Measurements from ENCODE around the gene FJX1. TPM values are rescaled to one million over a fixed set of nuclear protein-coding genes. Genes with fewer than 3 reads are reported as not detected.
"Not testable (repeated sequence)": the region's sequence is repeated elsewhere in the genome, so short reads cannot be mapped to it uniquely, and the experiment has no call there.

FJX1 gene
- total RNA-seq, 1 donor from 2014 or later, result 78.8 TPM

DNA sequence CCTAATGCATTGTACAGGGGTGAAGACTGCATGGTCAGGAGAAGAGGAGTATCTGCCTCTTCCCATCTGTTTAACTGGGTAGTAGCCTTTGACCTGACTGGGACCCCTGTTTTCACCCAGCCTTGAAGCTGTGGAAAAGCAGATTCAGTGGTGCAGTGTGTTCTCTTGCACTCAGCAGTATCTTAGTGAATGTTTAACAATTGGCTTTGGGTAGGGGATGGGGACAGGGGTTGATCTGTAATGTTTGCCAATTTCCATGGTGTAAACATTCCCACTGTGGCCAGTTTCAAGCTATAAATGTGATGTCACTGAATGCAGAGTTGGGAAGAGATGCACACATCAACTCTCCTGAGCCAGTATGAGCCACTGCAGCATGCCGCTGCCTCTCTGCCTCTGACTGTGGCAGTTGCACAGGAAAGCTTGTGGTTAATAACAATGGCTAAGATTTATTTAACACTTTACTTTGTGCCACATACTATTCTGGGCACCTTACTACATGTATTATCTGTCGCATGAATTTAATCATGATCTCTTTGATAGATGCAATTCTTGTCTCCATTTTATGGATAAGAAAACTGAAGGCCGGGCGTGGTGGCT lies 15.7 kb downstream of the FJX1 start:
- DNase-seq, result no peak

GRCh38 chr11:35635933-35636332 lies 17.7 kb downstream of the FJX1 start:
- DNase-seq, result no peak

- DNase-seq, result no peak
Measured at GRCh38 chr11:35639591-35640179, 21.4 kb downstream of the FJX1 start.

GRCh38 chr11:35641171-35641897 lies 23.1 kb downstream of the FJX1 start:
- no peak for DNase-seq

DNA sequence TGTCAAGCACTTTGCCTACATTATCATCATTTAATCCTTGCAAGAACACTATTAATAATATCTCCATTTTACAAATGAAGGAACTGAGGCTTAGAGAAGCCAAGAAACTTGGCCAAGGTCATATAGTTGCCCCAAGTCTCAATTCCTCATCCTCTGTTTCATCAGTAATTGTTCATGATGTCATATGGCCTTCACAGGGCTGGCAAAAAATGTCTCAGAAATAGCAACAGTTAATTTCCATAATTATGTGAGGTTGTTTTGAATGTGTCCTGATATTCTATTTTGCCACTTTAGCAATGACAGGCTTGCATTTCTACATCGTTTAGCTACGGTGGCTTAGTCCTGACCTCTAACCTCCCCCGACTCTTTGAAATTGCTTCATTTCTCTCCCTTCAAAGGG lies 23.7 kb downstream of the FJX1 start:
- DNase-seq, result no peak

- DNase-seq, result no peak
Measured at GRCh38 chr11:35647421-35648093, 29.3 kb downstream of the FJX1 start.

DNA sequence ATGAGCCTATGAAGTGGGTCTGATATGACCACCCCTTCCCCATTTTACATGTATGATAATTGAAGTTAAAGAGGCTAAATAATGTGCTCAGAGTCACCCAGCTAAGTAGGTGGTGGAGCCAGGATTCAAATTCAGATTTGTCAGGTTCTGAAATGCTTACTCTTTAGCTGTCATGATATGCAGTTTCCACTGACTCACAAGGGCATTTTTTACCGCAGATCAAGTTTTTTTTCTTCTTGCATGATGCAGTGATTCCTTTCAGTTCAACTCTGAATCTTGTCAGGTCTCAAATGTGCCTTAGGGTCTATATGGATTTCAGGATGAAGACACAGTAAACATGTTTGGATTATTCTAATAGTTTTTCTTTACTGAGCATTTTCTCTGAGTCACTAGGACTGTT lies 31.7 kb downstream of the FJX1 start:
- no peak for DNase-seq

DNA sequence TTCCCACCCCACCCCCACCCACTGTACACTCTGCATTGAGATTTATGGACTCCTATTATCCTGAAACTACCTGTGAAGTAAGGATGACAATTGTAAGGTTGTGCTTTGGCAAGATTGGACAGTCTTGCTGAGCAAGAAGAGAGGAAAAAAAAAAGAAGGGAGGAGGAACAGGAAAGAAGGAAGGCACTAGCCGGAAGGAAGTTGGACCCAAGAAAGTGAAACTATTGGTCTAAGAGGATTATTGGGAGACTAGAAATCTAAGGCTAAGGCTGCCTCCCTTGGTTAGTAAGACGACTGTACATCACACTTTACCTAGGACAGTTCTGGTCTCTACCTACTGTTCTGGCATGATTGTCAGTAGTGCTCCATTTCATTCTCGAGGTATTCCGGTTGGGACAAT lies 32.2 kb downstream of the FJX1 start:
- no peak for DNase-seq

DNA sequence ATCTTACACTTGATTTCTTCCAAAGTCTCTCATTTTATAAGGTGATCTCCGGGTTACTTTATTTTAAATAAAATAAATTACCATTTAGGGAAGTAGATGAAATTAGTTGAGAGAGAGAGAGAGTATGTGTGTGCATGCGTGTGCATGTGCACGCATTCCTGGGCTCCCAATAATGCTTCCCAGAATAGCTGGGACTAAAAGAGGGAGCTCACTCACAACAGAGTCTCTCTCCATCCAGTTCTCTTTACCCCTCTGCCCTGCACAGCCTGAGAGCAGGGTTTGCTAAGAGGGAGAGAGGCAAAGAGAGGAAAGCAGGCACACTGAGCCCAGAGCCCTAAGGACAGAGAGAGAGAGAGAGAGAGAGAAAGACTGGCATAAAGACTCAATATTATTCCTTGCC lies 33.0 kb downstream of the FJX1 start:
- no peak for DNase-seq

GRCh38 chr11:35652786-35653185 lies 34.5 kb downstream of the FJX1 start:
- not testable (repeated sequence) for DNase-seq

DNA sequence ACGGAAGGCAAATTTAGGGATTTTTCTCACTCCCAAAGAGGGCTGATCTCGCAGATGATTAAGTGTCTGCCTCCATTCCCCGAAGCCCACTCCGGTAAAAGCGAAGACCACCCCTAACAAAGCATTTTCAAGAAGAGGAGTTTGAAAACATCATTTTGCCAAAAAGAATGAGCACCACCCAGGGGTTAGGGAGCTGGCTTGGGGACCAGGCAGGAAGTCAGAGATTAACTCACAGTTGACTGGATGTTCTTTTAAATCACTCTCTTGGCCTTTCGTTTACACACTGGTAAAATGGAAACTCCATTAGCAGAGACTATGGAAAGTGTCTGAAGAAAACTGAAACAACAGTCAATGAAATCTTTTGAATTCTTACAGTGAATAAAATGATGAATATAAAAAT lies 36.5 kb downstream of the FJX1 start:
- DNase-seq, result no peak

GRCh38 chr11:35655254-35655653 lies 37.0 kb downstream of the FJX1 start:
- no peak for DNase-seq

DNA sequence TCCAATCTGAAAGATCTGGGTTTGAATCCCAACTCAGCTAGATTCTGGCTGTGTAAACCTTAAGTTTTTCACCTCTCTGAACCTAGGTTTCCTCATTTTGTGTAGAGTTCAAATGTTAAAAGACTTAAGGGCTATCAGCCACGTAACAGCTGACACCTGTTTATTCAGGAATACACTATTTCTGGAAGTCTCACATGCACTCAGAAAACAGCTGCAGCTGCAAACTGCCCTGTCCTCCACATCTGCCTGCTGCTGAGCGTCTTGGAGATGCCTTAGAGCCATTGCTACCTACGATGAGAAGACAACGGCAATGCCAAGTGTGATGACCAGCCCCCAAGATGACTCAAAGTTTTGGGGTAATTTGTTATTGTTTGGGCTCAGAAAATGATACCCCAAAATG lies 37.6 kb downstream of the FJX1 start:
- DNase-seq, result no peak

- no peak for DNase-seq
Measured at GRCh38 chr11:35658020-35658948, 40.0 kb downstream of the FJX1 start.

DNA sequence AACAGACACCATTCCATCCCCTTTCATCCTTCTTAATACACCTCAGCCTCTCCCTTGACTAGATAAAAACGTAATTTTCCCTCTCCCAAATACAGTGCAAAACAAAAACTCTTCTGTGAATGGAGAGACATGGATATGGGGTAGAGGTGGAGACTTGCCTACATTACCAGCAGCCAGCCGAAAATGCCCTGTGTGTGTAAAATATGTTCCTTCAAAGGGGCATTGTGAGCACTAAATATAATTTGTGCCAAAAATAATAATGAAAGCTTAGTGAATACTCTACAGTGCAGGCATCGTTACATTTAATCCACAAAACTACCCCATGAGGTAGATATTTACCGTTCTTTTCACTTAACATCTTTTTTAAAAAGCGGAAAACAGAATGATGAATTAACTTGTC lies 43.3 kb downstream of the FJX1 start:
- DNase-seq, result no peak

DNA sequence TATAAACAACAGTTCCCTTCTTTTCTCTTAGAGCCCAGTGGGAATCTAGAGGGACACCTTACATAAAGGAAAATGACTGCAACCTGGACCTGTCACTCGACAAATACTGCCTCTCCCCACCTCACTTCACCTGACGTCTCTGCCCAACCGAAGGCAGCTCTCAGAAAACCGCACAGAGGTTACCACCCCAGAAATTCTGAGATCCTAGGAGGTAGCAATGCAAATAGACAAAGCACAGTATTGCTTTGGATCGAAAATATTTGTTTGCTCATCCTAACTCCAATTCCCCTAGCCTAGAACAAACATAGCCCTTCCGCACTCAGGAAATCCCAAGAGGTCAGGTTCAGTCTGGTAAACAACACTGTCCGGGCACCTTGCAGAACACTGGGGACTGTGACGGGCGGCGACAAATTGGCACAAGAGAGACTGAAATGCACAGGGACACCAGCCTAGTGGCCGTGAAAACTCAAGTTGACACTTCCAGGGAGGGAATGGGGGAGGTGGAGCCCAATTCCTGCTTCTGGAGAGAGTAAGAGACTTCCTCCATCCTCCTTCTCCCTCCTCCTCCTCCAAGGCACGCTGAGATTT lies 43.9 kb downstream of the FJX1 start:
- DNase-seq, result peak; percentile 45

DNA sequence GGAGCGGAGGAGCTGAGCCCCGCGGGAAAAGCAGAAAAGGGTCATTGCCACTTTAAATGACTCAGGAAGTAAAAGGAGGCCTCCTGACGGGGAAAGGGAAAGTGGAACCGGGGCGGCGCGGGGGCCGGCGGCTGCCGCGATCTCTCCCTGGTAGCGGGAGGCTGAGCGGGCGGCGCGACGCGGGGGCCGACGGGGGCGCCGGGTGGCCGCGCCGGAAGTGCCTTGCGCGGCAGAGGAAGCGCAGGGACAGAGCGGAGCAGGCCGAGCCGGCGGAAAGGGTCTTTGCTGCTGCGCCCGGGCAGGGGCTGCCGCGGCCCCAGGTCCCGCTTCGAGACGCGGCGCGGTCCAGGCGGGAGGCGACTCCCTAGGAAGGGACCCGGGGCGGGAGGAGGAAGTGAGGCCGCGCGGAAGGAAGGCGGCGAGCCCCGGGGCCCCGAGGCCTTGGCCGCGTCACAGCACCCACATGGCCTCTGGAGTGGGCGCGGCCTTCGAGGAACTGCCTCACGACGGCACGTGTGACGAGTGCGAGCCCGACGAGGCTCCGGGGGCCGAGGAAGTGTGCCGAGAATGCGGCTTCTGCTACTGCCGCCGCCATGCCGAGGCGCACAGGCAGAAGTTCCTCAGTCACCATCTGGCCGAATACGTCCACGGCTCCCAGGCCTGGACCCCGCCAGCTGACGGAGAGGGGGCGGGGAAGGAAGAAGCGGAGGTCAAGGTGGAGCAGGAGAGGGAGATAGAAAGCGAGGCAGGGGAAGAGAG lies 44.6 kb downstream of the FJX1 start, which contains the start of gene TRIM44:
TSS of gene TRIM44 (plus strand) at position 127 of the 759 bp plus-strand sequence. CDS start at position 464, 337 bp downstream.
- DNase-seq, result peak; percentile 85

DNA sequence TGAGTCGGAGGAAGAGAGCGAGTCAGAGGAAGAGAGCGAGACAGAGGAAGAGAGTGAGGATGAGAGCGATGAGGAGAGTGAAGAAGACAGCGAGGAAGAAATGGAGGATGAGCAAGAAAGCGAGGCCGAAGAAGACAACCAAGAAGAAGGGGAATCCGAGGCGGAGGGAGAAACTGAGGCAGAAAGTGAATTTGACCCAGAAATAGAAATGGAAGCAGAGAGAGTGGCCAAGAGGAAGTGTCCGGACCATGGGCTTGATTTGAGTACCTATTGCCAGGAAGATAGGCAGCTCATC lies 45.1 kb downstream of the FJX1 start:
- no peak for DNase-seq

- DNase-seq, result no peak
Measured at GRCh38 chr11:35664977-35665441, 46.7 kb downstream of the FJX1 start.

DNA sequence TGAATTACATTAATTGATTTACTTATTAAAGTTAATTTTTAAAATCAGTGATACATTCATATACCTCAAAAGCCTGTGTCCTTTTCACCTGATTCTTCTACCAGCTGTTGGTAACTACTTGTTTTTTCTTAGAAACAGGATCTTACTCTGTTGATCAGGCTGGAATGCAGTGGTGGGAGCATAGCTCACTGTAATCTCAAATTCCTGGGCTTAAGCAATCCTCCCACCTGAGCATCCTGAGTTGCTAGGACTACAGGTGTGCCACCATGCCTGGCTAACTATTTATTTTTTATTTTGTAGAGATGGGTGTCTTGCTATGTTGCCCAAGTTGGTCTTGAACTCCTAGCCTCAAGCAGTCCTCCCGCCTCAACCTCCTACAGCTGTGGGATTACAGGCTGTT lies 49.0 kb downstream of the FJX1 start:
- no peak for DNase-seq

GRCh38 chr11:35668350-35668749 lies 50.1 kb downstream of the FJX1 start:
- not testable (repeated sequence) for DNase-seq

Measured in occipital lobe (tissue), 2 donors.